GM06990 (cell line): ENCODE results near the gene DMRTC2.
A peak's percentile ranks its signal among the peaks of the same experiment; 100 is the strongest.

Source experiments
- DNase-seq: peaks from one replicate; pipeline ENCODE4 v3.0.0-alpha.2; 2011; ENCODE audit not compliant: insufficient read length; ENCODE audit errors: extremely low read depth
- H3K27me3 ChIP-seq: replicated peaks from 2 replicates; pipeline ENCODE4 v1.6.0; 2011; ENCODE audit warnings: low read length; ENCODE audit not compliant: control insufficient read depth, insufficient read depth
- H3K36me3 ChIP-seq: 2 replicates; pipeline ENCODE4 v1.5.1; 2011; ENCODE audit warnings: low read length; ENCODE audit not compliant: control insufficient read depth, insufficient read depth
- H3K4me3 ChIP-seq: replicated peaks from 2 replicates; pipeline ENCODE4 v1.5.1; 2011; ENCODE audit warnings: low read depth, mild to moderate bottlenecking, control low read depth, low read length
- TF ChIP-seq, protein P1 (sequence below): IDR thresholded peaks from 2 replicates; pipeline ENCODE4 v1.5.1; 2011; ENCODE audit warnings: low read length, control low read depth, mild to moderate bottlenecking, inconsistent platforms; ENCODE audit not compliant: insufficient read depth, poor library complexity, severe bottlenecking

The DMRTC2 gene

GRCh38 chr19:41851456-41851855, 6.6 kb downstream of the DMRTC2 start:
- H3K36me3 ChIP-seq, result no peaks in the 10 kb centered on the region
- TF ChIP-seq, protein P1, sequence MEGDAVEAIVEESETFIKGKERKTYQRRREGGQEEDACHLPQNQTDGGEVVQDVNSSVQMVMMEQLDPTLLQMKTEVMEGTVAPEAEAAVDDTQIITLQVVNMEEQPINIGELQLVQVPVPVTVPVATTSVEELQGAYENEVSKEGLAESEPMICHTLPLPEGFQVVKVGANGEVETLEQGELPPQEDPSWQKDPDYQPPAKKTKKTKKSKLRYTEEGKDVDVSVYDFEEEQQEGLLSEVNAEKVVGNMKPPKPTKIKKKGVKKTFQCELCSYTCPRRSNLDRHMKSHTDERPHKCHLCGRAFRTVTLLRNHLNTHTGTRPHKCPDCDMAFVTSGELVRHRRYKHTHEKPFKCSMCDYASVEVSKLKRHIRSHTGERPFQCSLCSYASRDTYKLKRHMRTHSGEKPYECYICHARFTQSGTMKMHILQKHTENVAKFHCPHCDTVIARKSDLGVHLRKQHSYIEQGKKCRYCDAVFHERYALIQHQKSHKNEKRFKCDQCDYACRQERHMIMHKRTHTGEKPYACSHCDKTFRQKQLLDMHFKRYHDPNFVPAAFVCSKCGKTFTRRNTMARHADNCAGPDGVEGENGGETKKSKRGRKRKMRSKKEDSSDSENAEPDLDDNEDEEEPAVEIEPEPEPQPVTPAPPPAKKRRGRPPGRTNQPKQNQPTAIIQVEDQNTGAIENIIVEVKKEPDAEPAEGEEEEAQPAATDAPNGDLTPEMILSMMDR, result no peak
- no peak overlapping the region for H3K4me3 ChIP-seq
- 0 out of 2 replicates have a peak, but pooled peaks cover 1% of the 10 kb centered on the region for H3K27me3 ChIP-seq
- DNase-seq, result no peak

GRCh38 chr19:41853344-41853743, 8.5 kb downstream of the DMRTC2 start:
- DNase-seq, result no peak
- no peak overlapping the region for H3K4me3 ChIP-seq
- H3K27me3 ChIP-seq, result 0 out of 2 replicates have a peak, but pooled peaks cover 1% of the 10 kb centered on the region
- H3K36me3 ChIP-seq, result no peaks in the 10 kb centered on the region
- TF ChIP-seq, protein P1, result no peak

DNA sequence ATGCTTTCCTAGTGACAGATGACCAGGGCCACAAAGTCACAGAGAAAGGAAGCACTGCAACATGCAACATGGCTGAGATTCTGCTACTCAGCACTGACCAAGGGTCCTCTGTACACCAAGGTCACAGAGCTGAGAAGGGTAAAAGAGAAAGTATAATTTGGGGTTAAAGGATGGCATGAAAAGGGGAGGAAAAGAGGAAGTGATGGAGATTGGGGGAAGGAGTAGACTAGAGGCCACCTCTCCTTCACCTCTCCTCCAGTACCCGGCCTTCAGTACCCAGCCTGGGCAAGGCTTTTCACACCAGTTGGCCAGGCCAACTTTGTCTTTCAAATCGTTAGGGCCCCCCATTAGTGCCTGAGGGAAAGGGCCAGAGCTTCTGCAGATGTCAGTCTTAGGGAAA, 8.9 kb downstream of the DMRTC2 start:
- Histone ChIP-seq H3K36me3 (no peaks in the 10 kb centered on the region), H3K4me3 (no peak overlapping the region), H3K27me3 (0 out of 2 replicates have a peak, but pooled peaks cover 1% of the 10 kb centered on the region)
- DNase-seq, result no peak
- TF ChIP-seq, protein P1, result no peak

- peaks cover 23% of the 10 kb centered on the region for H3K36me3 ChIP-seq
- no peaks in the 10 kb centered on the region for H3K27me3 ChIP-seq
- TF ChIP-seq, protein P1, result peak; percentile 57
- peak overlapping the region; percentile 34 for H3K4me3 ChIP-seq
- no peak for DNase-seq
These were observed 14.4 kb downstream of the DMRTC2 start for GRCh38 chr19:41859213-41859617.

DNA sequence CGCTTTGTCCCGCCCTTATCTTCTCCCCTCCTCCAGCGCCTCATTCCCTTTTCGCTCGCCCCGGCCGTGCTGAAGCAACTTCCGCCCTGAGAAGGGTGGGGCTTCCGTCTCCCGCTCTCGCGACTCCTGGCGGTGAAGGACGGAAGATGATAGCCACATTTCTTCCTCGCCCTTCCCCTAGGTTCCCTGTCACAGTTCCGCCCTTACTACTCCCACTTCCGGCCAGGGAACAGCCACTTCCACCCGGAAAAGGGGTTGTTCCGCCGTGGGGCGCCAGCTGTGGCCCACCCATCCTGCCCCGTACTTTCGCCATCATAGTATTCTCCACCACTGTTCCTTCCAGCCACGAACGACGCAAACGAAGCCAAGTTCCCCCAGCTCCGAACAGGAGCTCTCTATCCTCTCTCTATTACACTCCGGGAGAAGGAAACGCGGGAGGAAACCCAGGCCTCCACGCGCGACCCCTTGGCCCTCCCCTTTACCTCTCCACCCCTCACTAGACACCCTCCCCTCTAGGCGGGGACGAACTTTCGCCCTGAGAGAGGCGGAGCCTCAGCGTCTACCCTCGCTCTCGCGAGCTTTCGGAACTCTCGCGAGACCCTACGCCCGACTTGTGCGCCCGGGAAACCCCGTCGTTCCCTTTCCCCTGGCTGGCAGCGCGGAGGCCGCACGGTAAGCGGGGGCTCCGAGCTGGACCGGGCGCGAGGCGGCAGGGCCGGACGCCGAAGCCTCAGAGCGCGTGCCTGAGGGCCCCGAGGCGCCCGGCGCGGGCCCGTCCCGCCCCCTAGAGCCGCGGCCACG, 15.0 kb downstream of the DMRTC2 start, which contains the start of gene RPS19:
RPS19 (plus strand) TSS at position 638 of the 801 bp plus-strand sequence. CDS start 520 bp downstream, outside the sequence.
- H3K27me3 ChIP-seq, result no peaks in the 10 kb centered on the region
- H3K4me3 ChIP-seq, result peak within 1 kb of the TSS; percentile 89
- H3K36me3 ChIP-seq, result peaks cover 29% of the 10 kb centered on the region
- TF ChIP-seq, protein P1, result no peak
- peak; percentile 97 for DNase-seq
